GM10248 (cell line): ENCODE measurements around the gene PAQR4.

ENCODE experiments used
- CTCF ChIA-PET: fragments of 300-600 bp; sonication (Branson Sonifier 250); formaldehyde crosslinking; extraction: SDS; loops from one replicate; lab custom pipeline; 2021; ENCODE audit warnings: antibody characterized with exemption; lab: Yijun Ruan, JAX
- POLR2A ChIA-PET: fragments of 350-650 bp; sonication (Branson Sonifier 250); formaldehyde crosslinking; extraction: SDS; loops from one replicate; lab custom pipeline; 2020; ENCODE audit warnings: antibody characterized with exemption; lab: Yijun Ruan, JAX
- DNase-seq: peaks from one replicate; pipeline ENCODE4 v3.0.0; 2012; ENCODE audit errors: extremely low spot score
- TF ChIP-seq, protein P1 (sequence below): IDR thresholded peaks from 2 replicates; pipeline ENCODE4 v1.5.1; 2012; ENCODE audit warnings: mild to moderate bottlenecking, low read depth; ENCODE audit errors: extremely low read depth, missing control alignments, control extremely low read depth

Gene PAQR4

DNA sequence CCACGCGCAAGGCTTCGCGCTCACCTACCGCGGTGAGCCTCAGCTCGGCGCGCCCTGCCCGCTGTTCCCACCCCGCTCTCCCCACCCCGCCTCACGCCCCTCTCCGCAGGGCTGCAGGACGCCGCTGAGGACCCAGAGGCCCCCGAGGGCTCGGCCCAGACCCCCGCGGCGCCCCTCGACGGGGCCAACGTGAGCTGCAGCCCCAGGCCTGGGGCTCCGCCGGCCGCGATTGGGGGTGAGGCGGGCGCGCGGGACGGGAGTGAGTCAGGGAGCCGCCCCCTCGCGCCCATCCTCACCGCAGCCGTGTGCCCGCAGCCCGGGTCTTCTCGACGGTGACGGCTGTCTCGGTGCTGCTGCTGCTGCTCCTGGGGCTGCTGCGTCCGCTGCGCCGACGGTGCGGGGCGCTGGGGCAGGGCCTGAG, 1.9 kb upstream of the PAQR4 start:
- DNase-seq, result no peak
- TF ChIP-seq, protein P1, sequence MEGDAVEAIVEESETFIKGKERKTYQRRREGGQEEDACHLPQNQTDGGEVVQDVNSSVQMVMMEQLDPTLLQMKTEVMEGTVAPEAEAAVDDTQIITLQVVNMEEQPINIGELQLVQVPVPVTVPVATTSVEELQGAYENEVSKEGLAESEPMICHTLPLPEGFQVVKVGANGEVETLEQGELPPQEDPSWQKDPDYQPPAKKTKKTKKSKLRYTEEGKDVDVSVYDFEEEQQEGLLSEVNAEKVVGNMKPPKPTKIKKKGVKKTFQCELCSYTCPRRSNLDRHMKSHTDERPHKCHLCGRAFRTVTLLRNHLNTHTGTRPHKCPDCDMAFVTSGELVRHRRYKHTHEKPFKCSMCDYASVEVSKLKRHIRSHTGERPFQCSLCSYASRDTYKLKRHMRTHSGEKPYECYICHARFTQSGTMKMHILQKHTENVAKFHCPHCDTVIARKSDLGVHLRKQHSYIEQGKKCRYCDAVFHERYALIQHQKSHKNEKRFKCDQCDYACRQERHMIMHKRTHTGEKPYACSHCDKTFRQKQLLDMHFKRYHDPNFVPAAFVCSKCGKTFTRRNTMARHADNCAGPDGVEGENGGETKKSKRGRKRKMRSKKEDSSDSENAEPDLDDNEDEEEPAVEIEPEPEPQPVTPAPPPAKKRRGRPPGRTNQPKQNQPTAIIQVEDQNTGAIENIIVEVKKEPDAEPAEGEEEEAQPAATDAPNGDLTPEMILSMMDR, result no peak
- CTCF ChIA-PET, result interaction anchor here (1.5 kb wide), 1 partner anchor 9 kb away, joined by 3 read pairs; no protein-coding TSS in a partner anchor
- POLR2A ChIA-PET, result no interaction called here

DNA sequence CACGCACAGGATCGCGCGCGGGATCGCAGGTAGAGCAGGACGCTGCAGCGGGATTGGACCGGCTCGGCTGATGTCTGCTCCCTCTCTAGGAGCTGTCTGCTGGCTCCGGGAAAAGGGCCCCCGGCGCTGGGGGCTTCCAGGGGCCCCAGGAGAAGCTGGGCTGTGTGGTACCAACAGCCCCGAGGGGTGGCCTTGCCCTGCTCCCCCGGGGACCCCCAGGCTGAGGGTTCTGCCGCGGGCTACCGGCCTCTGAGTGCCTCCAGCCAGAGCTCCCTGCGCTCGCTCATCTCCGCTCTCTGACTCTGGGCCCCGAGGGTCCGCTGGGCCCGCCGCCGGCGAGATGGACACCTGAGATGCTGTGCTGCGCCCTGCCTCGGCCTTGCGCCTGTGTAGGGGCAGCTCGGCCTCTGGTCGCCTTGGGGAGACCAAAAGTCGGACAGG, 1.4 kb upstream of the PAQR4 start:
- ChIA-PET POLR2A (no interaction called here), CTCF (interaction anchor here (1.5 kb wide), 1 partner anchor 9 kb away, joined by 3 read pairs; no protein-coding TSS in a partner anchor)
- TF ChIP-seq, protein P1, result no peak
- no peak for DNase-seq

DNA sequence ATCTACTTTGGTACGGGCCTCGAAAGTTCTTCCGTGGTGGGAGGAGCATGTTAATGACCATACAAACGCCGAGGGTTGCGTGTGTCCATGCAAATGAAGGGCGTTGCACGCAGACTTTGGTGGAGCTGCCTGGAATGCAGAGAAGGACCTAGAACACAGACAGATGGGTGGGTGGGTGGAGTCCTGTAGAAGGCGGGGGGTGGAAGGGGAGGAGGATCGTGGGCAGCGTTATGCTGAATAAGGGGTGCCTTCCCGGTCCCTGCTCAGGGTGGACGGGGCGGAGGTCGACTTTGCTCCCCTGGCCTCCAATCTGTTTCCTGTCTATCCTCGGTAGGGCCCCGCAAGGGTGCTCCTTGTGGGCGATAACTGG, 795 bp upstream of the PAQR4 start:
- CTCF ChIA-PET, result no interaction called here
- POLR2A ChIA-PET, result no interaction called here
- TF ChIP-seq, protein P1, result no peak
- no peak for DNase-seq

DNA sequence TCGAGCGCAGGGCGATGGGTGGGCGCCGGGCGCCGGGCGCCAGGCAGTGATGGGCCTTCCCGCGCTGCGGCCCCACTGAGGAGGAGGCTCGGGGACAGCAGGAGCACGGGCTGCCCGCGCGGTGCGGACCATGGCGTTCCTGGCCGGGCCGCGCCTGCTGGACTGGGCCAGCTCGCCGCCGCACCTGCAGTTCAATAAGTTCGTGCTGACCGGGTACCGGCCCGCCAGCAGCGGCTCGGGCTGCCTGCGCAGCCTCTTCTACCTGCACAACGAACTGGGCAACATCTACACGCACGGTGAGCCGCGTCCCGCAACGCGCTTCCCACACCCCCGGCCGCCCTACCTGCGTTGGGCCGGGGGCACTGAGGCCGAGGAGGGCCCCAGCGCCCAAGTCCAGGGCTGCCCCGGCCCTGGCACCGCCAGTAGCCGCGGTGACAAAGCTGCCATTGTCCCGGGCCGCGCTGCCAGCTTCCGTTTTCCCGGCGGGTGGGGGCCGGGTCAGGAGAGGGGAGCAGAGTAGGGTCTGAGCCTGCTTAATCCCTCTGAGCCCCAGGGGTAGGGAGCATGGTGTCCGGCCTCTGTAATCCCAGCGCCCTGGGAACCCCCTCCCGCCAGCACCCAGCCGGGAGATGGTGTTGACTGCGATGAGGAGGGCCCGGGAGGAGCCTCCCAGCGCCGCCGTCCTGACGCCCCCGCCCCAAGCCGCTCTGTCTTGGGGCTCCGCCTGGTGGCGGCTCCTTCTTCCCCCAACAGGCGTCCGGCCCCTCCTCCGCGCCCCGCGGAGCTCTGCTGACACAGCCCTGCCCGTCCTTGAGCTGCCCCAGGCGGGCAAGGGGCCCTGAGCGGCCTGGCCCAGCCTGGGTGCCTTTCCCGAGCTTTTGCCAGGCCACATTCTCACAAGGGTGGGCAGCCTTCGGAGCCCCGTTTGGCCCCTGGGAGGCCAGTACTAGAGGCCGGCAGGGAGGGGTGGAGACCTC, 685 bp downstream of the PAQR4 start:
- DNase-seq, result peak; percentile 87
- ChIA-PET POLR2A (interaction anchor here (0.7 kb wide), 1 partner anchor 11 kb away, joined by 3 read pairs; the partner anchor contains the start of gene PKMYT1), CTCF (interaction anchor here (0.6 to 2.0 kb wide), 14 partner anchors 8 to 151 kb away, joined by 3 to 9 read pairs (median 3); partner anchors contain the start of gene PKMYT1)
- TF ChIP-seq, protein P1, result peak; percentile 58

DNA sequence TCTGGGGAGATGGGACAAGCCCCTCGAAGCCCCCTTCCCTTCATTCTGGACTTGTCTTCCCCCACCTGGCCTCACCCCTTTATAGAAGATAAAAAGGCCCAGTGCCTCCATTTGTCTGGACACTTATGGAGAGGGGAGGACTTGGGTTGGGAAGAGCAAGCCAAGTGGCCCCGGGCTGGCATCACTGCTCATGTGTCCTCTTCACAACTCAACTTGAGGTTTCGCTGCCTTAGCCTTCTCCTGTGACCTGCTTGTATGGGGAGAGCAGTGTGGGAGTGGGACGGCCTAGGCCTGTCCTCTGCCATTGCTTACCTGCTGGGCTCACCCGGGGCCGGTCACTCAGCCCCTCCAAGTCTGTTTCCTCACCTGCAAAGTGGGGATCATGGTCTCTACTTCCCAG, 1.4 kb downstream of the PAQR4 start:
- CTCF ChIA-PET, result interaction anchor here (0.7 to 2.0 kb wide), 11 partner anchors 8 to 102 kb away, joined by 3 to 9 read pairs (median 3); partner anchors contain the start of gene PKMYT1
- DNase-seq, result no peak
- TF ChIP-seq, protein P1, result no peak
- POLR2A ChIA-PET, result interaction anchor here (0.7 kb wide), 1 partner anchor 10 kb away, joined by 3 read pairs; the partner anchor contains the start of gene PKMYT1
